Measurements from ENCODE around the gene CIROP. TPM values are rescaled to one million over a fixed set of nuclear protein-coding genes. Genes with fewer than 3 reads are reported as not detected.
A peak's percentile ranks its signal among the peaks of the same experiment; 100 is the strongest.

Gene CIROP
- total RNA-seq, 1 donor from 2014 or later = not detected

DNA sequence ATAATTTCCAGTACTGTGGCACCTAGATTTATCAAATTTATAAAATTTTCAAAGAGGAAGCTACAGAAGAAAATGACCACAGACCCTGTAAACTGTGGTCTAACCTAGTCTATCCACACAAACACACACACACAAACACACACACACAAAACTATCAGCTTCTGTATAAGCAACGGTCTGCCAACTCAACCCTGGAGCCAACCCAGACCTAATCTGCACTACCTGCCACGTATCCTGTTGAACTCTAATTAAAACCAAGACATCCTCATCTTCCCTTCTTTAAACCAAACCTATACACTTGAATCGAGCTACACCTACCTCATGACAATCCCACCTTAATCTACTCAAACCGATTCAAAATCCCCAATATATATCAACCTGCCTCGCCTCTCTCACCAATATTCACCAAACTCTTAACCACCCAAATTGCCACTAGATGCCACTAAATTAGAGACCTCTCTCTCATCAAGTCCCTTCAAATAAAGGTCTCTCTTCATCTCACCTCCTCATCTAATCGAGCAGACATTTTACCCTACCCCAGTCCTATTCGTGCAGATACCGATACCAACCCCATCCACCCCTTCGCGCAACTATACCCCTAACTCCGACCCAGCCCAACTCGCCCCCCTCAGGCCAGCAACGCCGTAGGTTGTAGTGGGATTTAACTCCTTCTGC lies 10.7 kb downstream of the CIROP start:
- peak in 1 of 2 donors; percentile 26 for DNase-seq (ENCODE audit: low read depth in 2 of 2)

DNA sequence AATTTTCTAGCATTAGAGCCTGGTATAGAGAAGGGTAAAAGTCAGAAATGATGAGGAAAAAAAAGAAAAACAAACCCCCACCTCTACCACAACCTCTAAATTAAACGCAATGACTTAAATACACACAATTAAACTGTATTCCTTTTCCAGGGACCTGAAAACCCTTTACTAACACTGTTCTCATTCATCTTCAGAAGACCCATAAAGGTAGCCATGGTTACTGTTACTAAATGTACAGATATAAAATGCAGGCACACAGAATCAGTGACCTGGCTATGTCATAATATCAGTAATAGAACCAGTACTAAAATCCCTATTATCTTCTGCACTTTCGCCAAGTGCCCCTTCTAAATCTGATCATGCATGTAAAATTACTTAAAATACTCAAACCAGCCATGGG lies 11.3 kb downstream of the CIROP start:
- DNase-seq (ENCODE audit: low read depth in 2 of 2) = no peak

GRCh38 chr14:23093104-23093503 lies 11.7 kb downstream of the CIROP start:
- no peak for DNase-seq (ENCODE audit: low read depth in 2 of 2)

GRCh38 chr14:23091294-23092225 lies 13.2 kb downstream of the CIROP start:
- DNase-seq (ENCODE audit: low read depth in 2 of 2) = no peak

GRCh38 chr14:23090254-23090636 lies 14.5 kb downstream of the CIROP start:
- no peak for DNase-seq (ENCODE audit: low read depth in 2 of 2)

DNA sequence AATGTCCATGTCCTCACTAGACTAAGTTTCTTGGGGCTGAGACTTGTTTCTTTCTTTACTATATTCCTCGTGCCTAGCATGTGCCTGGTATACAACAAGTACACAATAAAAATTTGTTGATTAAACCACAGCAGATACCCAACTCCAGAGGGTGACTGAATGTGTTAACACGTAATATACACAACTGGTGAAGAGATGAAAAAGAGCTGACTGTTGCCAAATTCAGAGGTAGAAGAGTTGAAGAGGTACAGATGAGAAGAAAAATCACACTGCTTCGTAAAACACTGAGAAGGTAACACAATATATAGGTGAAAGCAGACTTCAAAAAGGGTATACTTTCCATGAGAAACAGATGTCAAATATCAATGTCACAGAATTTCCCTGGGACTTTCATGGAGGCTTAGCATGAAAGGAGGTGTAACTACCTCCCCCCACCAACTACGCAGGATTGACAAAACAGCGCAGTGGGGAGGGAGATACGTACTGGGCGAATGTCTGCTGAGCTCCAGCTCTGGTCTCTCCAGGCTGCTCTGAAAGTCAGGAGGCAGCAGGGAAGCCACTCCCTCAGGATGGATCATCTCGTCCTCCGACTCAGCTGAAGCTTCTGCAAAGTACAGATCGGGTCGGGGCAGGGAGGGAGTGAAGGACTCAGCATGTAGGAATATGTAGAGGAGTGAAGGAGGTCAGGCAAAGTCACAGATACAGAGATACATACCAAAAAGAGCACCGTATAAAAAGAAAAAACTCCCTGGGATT lies 15.1 kb downstream of the CIROP start:
- no peak for DNase-seq (ENCODE audit: low read depth in 2 of 2)

DNA sequence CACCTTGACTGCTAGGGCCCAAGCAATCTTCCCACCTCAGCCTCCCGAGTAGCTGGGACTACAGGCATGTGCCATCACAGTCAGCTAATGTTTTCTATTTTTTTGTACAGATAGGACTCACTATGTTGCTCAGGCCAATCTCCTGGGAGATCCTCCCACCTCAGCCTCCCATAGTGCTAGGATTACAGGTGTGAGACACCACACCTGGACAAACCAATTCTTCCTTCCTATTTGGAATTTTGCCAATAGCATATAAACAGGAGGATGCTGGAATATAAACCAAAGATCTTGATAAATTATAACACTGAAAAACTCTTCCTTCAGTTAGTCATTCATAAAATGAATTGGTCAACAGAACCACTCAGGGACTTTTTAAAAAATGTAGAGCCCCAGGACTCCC lies 18.2 kb downstream of the CIROP start:
- DNase-seq (ENCODE audit: low read depth in 2 of 2) = no peak

GRCh38 chr14:23085458-23085857 lies 19.3 kb downstream of the CIROP start:
- DNase-seq (ENCODE audit: low read depth in 2 of 2) = no peak

GRCh38 chr14:23080474-23080873 lies 24.3 kb downstream of the CIROP start:
- DNase-seq (ENCODE audit: low read depth in 2 of 2) = no peak

GRCh38 chr14:23079716-23080115 lies 25.1 kb downstream of the CIROP start:
- DNase-seq (ENCODE audit: low read depth in 2 of 2) = no peak

DNA sequence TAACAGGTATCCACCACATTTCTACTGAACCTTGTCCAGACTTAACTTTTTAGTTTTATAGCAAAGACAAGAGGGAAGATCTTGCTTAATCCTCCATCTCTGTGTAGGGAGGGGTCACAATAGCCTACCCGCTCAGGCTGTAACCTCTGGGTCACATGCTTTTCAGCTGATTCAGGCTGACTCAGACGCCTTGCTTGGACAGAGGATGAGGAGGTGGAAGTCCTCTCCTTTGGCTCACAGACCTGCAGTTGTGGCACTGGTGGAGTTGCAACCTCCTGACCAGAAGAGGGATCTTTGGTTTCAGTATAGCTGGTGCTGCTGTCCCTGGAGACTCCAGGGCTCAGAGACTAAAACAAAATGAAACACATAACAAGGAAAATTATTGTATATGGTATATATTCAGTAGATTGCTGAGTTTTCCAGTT lies 26.1 kb downstream of the CIROP start:
- DNase-seq (ENCODE audit: low read depth in 2 of 2) = peak in 1 of 2 donors; percentile 87

DNA sequence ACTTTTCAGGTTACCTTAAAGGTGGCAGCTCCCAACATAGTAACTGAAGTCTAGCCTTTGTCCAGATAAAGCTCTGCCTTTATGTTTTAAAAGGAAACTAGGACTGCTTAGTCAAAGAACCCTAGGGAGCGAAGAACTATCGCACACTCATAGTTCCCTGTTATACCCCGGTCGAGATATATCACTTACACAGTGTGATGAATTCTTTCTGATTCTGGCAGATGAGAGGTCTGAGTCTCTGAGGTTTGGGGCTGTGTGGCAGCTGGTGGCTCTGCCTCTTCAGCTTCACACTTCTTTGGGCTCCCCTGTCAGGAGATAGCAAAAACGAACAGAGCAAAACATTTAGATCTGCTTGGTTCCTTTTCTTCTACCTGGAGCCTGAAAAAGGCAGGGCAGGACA lies 26.8 kb downstream of the CIROP start:
- no peak for DNase-seq (ENCODE audit: low read depth in 2 of 2)

DNA sequence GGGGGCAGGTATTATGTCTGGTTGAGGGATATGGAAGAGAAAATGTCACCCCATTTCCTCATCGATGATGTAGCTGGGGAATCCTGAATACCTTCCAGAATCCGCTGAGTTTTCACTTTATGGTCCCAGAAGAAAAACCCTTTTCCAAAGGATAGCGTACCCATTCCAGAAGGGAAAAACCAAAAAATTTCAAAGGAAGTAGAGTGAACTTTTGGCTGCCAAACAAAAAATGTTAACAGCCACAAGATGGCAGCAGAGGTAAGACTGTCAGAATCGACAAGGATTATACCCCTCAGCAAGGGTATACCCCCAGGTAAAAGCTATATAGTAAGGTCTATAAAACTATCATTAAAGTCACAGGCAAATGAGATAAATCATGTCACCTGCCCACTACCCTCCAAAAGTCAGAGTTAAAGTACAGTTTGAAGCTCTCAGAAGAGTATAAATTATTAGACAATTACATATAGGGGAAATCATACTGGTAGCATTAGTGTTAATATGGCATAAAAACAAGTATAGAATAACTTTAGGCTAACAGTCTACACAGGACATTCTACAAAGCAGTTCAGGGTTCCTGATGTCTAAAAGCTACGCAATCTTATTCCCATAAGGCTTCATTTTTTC lies 27.9 kb downstream of the CIROP start:
- peak in 1 of 2 donors; percentile 51 for DNase-seq (ENCODE audit: low read depth in 2 of 2)

DNA sequence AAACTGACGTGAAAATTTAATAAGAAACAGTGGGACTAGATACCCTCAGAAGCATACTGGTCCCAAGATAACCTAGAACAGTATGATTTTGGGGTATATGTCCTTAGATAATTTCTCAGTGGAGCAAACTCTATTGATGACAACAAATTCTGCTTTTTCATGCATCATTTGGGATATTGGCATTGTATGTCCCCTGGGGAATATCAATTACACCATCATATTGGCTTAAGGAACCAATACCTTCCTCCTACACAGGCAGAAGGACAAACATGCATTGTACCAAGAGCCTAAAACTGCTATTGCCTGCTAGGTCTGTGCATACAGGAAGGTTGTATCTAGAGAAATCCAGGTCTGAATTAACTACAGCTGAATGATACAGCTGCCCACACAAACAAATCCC lies 29.9 kb downstream of the CIROP start:
- DNase-seq (ENCODE audit: low read depth in 2 of 2) = no peak

GRCh38 chr14:23071921-23072539 lies 32.8 kb downstream of the CIROP start:
- no peak for DNase-seq (ENCODE audit: low read depth in 2 of 2)

DNA sequence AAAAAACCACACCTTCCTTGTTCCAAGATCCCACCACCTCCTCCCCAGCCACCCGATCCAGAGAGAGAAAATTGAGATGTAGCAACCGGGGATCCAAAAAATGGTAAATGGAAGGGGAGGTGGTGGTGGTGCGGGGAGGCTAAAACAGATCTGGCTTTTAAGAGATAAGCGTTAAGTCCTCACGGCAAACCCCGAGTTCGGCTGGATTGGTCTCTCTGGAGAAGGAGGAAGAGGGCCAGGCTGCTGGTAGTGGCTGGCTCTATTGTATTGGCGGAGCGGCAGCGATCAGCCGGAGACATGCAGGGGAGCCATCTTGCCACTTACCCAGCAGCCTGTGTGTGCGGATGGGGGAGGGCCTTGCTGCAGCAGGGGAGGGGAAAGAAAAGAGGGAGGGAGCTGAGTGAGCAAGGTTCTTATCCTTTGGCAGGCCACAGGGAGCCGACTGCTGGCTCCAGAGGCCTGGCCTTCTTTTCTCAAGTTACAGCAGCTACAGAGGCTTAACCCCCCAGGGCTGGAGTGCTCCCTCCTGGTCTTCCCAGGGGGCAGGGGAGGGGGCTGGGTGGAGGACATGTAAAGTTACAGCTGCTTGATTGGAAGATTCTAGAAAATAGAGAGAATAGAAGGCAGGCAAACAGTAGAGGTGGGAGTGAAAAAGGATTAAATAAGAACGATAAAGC lies 33.4 kb downstream of the CIROP start:
- peak; percentile 62 to 92 for DNase-seq (ENCODE audit: low read depth in 2 of 2)

DNA sequence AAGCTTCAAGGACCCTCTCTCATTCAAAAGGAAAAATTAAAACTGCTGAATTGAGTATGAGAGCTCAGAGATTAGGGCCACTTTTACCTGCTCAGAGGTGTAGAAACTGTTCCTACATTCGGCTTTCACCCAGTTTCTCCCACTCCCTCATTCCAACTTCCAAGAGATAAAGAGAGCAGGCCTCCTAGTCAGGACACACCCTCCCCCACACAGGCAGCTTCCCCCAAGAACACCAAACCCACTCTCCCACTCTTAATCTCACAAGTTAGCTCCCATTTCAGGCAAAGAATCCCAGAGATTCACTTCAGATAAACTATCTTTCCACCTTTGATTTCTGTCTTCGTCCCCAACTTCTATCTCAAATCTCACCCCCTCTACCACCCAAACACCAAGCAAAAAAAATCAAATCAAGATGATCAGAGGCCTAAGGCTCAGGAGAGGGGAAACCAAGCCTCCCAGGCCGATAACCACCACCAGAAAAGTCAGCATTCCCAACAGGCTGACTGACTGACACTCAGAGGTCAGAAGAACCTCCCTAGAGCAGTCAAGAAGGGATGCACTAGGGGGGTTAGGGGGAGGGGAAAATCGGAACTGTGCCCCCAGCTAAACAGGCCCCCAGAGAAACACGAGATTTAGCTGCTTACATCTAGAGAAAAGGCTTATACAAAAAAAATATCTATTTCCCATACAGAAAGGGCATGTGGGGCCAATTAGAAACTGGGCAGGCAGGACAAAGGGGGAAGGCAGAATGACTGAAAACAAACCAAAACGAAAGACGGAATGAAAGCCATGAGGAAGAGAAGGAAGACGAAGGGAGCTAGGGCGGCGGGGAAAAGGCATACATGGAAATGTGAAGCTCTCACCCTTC lies 34.3 kb downstream of the CIROP start:
- no peak for DNase-seq (ENCODE audit: low read depth in 2 of 2)

DNA sequence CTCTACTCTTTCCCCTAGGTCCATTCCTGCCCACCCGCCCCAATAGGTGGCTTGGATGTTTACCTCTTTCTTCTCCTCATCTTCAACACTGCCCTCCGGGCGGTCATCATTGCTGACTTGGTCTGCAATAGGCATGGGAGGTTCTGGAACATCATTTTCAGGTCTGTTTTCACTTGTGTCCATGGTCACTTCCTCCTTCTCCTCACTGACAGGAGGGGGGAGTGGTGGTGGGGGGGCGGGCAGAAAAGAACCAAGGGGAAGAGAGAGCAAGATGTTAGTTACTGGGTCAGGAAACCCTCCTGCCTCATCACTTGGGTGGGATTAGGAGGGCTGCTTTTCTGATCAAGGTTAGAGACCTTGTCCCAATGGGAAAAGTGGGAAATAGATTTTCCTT lies 35.4 kb downstream of the CIROP start:
- no peak for DNase-seq (ENCODE audit: low read depth in 2 of 2)

- DNase-seq (ENCODE audit: low read depth in 2 of 2) = peak; percentile 82 to 94
Observed at GRCh38 chr14:23068789-23069412, 35.9 kb downstream of the CIROP start.

Data from dermis microvascular lymphatic vessel endothelial cell (primary cell).